SIG-M5 treated with dmso at 0.1 percent for 504 hours (cell line): ENCODE measurements around the gene AGMO.
"Not testable (repeated sequence)": the region's sequence is repeated elsewhere in the genome, so short reads cannot be mapped to it uniquely, and the experiment has no call there.

Experiments
- DNase-seq: peaks from one replicate; lab custom pipeline; 2025; ENCODE audit not compliant: unreplicated experiment; lab: John Stamatoyannopoulos, UW

Gene AGMO

DNA sequence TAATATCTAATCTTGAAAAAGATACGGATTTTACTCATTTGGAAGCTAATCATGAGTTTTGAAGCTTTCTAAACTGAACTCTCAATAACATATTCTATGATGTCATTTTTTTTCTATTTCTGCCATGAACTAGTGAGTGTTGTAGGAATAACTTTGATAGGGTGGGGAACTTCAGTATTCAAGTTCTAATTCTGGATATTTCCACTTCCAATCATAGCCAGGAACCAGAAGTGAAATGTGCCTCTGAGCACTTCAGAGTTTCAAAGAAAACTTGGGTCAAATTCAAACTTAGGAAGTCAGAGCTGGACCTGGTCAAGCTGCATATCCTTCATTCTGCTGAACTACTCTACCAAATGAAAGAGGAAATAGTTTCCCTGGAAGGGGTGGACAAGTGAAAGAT, 847 bp downstream of the AGMO start:
- DNase-seq = no peak

DNA sequence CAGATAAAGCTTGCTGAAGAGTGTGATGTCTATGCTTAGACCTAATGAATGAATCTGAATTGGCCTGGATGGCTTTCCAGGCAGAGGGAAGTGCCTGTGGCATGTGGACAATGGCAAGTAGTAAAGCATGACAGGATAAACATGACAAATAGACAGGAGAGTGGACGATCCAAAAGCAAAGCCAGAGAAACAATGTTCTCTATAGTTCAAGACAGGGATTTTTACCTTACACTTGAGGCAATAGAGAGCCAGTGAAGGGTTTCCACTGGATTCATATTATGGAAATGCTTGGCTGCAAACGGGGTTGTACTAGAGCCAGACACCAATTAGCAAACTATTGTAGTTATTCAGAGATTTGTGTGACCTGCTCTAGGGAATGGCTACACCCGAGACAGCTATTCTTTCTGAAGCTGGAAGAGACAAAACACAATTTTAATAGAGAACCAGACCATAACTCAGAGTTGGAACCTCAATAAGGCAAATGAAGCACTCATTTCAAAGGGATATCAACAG, 2.3 kb downstream of the AGMO start:
- no peak for DNase-seq

DNA sequence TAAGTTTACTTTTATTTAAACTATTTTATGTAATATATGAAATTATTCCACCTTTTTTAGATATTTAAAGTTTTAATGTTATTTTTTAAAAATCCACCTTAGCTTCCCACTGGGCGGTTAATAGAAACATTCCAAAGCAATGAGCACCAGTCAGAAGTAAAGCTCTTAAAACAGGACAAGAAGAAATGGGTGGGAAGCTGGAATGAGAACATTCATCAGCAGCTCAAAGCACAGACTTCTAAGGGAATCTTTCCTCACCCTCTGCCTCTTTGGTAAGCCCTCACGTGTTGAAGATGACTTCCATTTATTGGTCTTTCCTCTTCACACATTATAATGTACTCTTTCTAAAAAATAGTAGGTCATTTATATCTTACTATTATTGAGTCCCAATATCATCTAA, 3.1 kb downstream of the AGMO start:
- DNase-seq = no peak

DNA sequence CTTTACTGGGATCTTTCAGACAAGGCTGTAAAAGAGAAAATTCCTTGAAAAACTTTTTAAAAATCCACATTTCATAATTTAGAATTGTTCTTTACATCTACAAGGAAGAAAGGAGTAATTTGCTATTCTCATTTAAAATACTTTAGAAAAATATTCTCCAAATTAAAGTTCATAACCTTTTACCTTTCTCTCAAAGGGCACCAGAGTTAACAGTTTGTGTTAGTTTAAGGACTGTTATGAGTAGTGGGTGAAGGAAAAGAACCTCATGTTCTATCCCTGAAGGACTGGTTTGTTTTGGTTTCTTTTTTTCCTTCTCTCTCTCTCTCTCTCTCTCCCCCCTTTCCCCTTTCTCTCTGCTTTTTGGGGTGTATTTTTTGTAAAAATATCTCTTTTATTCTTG, 4.1 kb downstream of the AGMO start:
- no peak for DNase-seq

DNA sequence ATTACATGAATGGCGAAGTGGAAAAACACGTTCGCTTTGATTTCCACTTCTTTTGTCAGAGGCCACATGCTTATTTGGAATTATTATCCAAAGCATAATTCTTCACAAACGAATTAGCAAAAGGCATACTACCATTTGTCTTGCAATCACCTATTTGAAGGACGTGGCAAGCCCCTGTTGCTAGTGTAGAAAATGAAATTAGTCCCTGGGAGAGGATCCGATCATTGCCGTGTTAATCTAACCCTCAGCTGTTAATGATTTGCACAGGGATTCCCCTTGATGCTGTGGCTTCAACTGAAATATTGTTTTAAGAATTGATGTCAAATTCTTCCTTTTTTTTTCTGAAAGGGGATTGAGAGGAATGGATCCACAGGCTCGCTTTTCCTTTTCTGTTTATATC, 4.6 kb downstream of the AGMO start:
- no peak for DNase-seq

DNA sequence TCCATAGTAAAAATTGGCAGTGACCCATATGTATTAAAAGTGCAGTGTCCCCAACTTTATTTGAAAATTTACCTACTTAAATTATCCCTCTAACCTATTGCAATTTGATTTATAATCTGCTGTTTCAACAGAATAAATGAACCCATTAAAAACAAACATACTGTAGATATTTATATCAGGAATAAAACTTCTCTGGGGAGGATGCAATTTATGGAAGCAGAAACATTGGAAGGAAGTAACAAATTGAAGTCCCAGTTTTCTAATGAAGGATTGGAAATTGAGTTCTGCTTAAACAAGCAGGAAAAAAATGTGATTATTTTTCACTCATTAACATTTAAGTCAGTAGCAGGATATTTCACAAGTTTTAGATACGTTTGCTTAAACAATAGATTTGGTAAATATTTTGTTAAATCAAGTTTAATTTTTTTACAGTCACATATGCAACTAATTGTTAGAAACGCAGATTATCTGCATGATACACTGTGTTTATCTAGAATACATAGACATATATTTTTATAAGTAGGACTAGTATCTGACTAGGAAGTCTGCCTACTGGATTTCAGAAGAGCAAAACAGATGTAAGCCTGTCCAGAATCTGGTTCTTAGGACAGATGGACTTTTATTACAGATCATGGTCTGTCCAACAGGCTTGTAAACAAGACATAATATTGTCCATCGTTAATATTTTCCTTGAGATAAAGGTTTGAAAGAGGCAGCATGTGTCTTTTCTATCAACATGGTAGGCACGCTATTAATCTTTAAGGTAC, 5.3 kb downstream of the AGMO start:
- no peak for DNase-seq

DNA sequence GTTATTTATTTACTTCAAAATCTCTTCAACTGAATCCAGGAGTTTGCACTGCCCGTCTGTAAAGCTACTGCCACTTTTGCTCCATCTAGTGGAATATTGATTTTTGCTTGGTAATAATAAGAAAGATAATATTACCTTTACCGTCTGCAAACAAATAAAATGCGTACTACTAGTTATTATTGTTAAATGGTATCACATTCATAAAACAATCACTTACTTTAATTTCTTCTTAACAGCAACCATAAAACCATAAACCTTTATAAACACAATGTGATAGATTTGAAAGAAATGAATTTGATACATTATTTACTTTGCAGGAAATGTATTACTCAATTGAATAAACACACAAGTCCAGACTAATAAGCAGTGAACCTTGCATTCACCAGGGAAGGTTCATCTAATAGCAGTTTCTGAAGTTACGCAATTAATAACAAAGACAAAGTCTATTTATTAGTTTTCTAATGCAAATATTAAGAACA, 6.4 kb downstream of the AGMO start:
- no peak for DNase-seq

DNA sequence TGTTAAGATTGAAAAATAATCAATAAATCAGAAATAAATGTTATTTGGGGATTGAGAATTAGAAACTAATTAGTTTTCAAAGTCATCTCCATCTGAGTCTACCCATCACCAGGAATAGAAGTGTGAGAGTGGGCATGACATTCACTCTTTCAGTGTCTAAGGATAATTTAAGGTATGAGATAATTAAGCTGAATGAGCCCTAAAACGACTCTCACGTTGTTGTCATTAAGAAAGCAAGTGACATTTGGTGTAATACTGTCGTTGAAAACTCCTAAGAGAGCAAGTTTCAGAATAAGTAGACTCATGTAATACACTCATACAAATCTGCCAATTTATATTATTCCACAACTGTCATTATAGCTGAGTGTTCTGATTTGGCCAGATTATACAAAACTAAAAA, 7.1 kb downstream of the AGMO start:
- no peak for DNase-seq

DNA sequence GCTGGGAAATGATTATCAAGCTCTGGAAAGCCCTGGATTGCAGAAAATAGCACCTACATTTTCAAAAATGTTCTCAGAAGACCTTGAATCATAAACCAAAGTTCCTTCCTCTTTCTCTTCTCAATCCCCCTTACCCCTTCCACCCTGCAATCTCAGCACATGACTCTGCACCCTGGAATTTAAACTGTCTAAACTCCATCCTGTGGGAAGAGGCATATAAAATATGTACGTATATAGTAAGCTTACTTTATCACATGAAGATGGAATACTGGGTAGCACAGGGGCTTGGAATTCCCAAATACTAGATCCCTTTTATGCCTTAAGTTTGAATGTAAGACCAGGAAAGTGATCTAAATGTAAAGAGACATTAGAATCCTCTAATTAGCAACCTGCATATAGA, 7.7 kb downstream of the AGMO start:
- DNase-seq = no peak

DNA sequence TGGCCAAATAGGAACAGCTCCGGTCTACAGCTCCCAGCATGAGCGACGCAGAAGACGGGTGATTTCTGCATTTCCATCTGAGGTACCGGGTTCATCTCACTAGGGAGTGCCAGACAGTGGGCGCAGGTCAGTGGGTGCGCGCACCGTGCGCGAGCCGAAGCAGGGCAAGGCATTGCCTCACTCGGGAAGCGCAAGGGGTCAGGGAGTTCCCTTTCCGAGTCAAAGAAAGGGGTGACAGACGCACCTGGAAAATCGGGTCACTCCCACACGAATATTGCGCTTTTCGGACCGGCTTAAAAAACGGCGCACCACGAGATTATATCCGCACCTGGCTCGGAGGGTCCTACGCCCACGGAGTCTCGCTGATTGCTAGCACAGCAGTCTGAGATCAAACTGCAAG, 14.5 kb downstream of the AGMO start:
- DNase-seq = not testable (repeated sequence)

DNA sequence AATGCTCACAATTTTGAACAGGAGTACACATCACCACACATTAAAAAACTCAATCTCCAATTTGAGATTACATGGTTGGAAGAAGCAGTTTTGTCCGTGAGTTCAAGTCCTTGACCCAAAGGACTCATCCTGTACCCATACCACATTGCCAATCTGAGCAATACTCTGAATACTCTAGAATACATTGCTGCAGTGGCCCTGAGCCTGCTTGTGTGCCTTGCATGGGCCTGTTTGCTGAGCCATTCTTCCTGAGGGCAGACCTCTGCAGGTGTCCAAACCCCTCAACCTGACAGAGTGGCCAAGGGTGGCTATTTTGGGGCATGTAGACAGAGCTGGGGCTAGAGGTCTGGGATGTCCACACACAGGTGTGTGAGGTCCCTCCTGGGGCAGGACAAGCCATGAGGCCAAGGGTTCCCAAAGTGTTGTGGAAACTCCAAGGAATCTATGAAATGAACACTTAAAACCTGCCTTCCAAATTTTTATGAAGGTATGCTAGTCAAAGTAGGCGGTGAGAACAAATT, 15.5 kb downstream of the AGMO start:
- no peak for DNase-seq

DNA sequence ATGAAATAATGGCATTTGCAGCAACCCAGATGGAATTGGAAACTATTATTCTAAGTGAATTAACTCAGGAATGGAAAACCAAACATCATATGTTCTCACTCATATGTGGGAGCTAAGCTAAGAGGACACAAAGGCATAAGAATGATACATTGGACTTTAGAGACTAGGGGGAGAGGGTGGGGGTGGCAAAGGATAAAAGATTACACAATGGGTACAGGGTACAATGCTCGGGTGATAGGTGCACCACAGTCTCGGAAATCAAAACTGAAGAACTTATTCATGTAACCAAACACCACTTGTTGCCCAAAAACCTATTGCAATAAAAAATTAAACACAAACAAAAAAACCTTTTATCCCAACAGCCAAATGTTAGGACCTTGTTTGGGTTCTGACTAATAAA, 17.8 kb downstream of the AGMO start:
- no peak for DNase-seq

DNA sequence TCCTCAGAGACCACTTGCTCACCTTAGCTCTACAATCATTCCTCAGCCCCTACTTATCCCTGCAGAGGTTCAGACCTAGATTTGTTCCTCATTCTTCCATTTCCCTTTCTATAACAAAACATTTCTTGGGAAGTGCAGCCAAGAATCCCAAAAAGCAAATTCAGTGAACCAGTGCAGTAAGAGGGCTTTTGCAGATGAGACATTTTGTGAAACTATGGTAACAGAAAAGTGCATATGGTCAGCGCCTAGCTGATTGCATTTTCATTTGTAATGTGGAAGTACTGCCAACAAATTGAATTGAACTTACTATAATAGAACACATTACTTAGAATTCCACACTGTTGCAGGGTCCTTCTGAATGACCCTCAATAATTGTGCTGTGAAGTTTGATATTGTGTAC, 18.6 kb downstream of the AGMO start:
- no peak for DNase-seq

DNA sequence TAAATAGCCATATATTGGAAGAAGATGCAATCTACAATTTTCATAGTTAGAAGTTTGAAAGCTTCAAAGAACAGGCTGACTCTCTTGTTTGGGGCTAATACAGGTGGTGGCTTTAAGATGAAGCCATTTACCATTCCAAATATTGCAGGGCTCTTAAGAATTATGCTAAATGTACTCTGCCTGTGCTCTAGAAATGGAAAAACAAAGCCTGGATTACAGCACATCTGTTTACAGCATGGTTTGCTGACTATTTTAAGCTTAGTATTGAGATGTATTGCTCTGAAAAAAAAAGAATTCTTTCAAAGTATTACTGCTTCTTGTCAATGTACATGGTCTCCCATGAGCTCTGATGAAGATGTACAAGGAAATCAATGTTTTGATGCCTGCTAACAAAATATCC, 34.2 kb downstream of the AGMO start:
- DNase-seq = no peak

DNA sequence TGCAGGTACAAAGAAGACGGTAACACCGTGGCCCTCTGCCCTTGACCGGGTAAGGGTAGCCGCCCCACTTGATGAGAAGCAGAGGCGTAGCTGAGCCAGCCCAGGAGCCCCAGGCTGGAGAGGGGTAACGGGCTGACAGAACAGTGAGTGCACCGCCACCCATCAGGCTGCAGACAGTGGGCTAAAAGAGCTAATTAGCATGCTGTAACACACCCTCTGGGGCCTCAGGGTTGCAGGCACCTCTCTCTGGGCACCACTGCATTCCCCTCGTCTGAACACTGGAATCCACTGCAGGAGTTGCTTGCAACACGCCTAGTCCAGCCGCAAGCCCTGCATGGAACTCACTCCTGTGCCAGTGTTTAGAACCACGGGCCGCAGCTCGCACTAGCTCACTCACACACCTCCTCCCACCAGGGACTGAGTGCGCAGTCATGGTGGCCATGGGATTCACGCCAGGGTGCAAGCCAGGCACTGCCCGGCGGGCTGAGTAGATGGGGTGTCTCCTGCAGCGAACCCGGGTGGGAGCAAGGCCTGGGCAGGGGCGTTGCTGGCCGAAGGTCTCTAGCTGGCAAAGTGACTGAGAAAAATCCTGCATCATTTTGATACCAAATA, 36.1 kb downstream of the AGMO start:
- no peak for DNase-seq

DNA sequence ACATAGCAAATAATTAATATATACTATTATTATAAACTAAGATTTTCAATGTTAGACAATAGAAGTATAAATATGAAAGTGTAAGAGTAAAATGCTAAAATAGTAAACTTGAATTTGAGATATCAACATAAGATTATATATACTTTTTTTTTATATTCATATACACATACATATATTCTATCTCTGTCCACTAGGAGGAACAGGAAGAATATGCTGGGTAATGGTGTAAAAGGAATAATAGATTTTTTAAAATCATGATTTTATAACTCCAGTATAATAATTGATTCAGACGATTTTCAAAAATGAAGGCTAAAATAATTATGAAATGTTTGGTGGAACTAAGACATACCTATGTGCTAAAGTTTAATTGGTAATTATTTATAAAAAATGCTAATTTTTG, 37.7 kb downstream of the AGMO start:
- DNase-seq = no peak

DNA sequence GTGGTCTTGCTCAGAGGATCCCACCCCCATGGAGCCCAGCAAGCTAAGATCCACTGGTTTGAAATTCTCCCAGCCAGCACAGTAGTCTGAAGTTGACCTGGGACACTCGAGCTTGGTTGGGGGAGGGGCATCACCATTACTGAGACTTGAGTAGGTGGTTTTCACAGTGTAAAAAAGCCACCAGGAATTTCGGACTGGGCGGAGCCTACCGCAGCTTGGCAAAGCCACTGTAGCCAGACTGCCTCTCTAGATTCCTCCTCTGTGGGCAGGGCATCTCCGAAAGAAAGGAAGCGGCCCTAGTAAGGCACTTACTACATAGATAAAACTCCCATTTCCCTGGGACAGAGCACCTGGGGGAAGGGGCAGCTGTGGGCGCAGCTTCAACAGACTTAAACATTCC, 44.0 kb downstream of the AGMO start:
- not testable (repeated sequence) for DNase-seq

DNA sequence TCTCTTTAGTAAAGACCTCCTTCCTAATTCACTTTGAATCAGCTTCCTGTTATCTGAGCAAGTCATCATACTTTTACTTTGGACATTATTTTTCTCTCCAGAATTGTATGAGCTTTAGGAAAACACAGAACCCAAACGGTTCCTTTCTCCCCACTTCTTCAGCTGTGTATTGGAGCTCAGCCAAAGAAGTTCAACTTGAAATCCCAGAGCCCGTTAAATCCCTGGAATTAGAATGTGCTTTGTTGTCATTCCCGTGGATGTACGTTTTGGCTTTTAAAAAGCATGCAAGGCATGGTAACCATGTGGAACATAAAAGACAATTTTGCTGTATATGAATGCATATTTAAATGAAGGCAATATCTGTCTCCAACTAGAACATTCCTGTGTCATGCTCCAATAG, 46.6 kb downstream of the AGMO start:
- DNase-seq = no peak

DNA sequence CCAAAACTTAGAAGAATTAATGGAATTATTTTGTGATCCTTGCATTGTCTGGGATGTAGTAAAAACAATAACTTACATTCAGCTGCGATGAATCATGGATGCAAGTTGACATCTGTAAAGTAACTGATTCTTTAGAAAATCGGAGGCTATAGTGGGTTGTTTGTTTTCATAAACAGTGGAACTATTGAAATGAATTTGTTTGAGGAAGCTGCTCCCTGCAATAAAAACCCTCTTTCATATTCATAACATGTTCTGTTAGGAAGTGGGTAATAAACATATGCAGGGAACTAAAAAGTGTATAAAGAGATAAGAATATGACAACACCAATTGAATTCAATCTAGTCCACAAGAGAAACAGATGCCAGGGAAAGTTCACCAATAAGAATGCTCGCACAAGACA, 53.6 kb downstream of the AGMO start:
- no peak for DNase-seq

DNA sequence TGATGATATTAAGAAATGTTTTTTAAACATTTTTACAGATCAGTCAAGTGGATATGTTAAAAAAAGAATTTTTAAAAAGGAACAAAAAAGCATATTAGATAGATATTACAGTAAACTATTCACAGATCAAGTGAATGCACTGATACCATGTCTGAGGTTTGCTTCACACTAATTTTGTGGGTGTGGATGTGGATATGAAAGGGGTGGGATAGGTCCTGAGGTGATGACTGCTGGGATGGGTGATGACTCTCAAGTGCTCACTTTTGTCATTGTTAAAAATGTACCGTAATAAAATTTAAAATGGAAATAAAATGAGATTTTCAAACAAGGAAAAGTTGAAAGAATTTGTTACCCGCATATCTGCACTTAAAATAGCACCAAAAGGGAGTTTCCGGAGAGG, 54.1 kb downstream of the AGMO start:
- no peak for DNase-seq

DNA sequence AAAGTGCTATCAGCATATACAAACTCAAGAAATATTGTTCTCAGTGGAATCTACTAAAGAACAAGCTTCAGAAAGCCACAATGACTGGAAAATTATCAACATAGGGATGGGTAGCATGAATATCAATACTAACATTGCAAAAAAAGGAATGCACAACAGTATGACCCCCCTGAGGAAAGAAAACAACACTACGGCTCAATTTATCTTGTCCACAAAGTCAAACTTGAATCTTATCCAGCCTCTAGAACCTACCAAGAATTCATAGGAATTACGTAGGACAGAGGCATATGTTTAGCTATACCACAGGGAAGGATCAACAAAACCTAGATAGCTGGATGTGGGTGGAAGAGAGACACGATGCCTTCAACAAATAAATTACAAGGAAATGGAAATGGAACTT, 54.6 kb downstream of the AGMO start:
- no peak for DNase-seq

DNA sequence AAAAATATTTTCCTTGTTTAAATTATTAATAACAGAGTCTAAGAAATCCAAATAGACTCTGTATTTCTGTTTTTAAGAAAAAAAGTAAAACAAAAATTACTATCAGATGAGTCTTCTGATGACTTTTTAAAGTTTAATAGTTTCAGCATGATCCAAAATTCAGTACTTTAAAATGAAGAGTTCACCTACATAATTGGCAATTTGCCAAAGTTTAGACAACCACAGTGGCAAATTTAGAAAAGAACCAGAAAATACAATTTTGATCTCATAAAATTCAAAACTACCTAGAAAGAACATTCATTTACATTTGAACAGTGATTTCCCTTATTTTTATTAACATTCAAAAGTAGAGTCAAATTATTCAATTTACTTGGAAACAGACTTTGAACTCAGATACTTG, 56.1 kb downstream of the AGMO start:
- no peak for DNase-seq
